Measurements from ENCODE around the gene GCK.

GCK gene

DNA sequence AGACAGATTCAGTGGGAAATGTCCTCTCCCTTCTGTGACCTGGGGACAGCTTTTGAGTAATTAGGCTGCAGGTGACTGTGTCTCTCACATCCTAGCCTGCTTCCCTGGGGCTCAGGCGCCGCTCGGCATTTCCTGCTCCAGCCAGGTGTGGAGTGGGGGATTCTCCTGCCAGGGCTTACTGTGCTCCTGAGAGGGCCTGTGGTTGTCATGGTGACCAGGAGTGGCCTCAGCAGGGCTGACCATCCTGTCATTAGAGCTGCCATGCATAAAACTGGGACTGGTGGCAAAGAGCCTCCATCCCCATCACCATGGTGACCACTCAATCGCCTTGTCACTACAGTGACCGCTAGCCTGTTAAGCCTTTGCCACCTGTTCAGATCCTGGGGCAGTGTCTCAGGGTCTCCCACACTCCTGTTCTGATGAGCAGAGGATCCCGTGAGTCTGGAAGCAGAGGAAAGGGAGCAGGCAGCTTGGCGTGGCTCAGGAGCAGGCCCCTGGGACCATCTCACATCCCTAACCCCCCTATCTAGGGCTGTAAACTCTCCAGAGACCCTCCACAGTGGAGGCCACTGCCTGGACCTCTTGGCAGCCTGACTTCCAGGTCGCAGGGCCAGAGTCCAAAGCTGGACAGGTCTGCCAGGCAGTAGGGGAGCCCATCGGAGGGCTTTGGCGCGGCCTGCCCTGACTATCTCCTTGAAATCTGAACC lies at the start of gene GCK:
GCK (minus strand) TSS at position 154 of the 707 bp plus-strand sequence. CDS start 486 bp downstream, outside the sequence.
- in situ Hi-C loops (cut with HindIII; ENCODE audit: low pct_ligation_motif_present, low pct_unique_long_range_greater_than_20kb, low sequenced_read_pairs): no loop called here

DNA sequence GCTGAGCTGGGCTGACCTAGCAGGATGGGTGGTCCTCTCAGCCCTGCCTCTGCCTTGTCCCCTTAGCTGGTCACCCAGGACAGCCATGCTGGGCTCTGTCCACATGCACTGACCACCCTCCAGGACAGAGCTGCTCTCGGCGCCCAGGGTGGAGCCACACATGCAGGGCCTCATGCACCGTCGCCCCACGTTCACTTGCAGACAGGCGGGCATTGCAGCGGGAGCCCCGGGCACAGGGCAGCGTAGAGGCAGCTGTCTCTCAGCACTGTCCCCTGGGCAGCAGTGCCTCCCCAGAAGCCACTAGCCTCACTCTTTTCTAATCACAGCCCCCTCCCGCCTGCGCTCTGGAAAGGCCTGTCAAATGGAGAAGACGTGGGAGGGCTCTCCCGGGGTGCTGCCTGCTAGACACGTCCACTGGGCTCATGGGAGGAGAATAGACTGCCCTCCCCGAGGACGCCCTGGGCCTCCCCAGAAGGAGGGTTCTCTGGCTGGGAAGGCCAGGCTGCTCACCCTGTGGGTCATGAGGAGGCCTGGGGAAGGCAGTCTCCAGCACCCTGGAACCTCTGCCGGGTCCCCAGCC lies 49.0 kb upstream of the GCK start:
- no peak for DNase-seq
- in situ Hi-C loops (cut with HindIII; ENCODE audit: low pct_ligation_motif_present, low pct_unique_long_range_greater_than_20kb, low sequenced_read_pairs): no loop called here

More for the DNA sequence above, at the start of gene GCK:
- no peak for DNase-seq

- in situ Hi-C loops (cut with HindIII; ENCODE audit: low pct_ligation_motif_present, low pct_unique_long_range_greater_than_20kb, low sequenced_read_pairs): no loop called here
- no peak for DNase-seq
These were observed 48.5 kb upstream of the GCK start for GRCh38 chr7:44237696-44238095.

GRCh38 chr7:44236333-44236728 lies 47.1 kb upstream of the GCK start:
- DNase-seq: no peak
- in situ Hi-C loops (cut with HindIII; ENCODE audit: low pct_ligation_motif_present, low pct_unique_long_range_greater_than_20kb, low sequenced_read_pairs): no loop called here

GRCh38 chr7:44235582-44236332 lies 46.5 kb upstream of the GCK start:
- in situ Hi-C loops (cut with HindIII; ENCODE audit: low pct_ligation_motif_present, low pct_unique_long_range_greater_than_20kb, low sequenced_read_pairs): no loop called here

DNA sequence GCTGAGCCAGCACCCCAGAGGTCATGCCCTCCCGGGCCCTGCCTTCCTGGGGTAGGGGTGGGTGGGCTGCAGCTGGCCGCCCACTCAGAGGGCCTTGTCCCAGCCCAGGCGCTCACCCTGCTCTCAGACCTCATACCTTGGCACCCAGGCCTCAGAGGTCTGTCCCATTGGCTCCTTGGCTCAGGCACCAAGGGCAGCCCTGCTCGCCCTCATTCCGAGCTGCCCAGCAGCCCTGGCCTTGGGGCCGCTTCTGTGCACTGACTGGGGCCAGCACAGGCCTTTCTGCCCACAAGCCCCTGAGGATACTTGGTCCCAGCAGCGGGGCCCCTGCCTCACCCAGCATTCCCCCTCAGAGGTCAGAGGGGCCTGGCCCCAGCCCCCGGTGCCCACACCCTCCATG lies 45.8 kb upstream of the GCK start:
- no peak for DNase-seq
- in situ Hi-C loops (cut with HindIII; ENCODE audit: low pct_ligation_motif_present, low pct_unique_long_range_greater_than_20kb, low sequenced_read_pairs): no loop called here

More at GRCh38 chr7:44235582-44236332, 46.5 kb upstream of the GCK start:
- DNase-seq: no peak

GRCh38 chr7:44232901-44233715 lies 43.9 kb upstream of the GCK start:
- no peak for DNase-seq
- in situ Hi-C loops (cut with HindIII; ENCODE audit: low pct_ligation_motif_present, low pct_unique_long_range_greater_than_20kb, low sequenced_read_pairs): no loop called here

DNA sequence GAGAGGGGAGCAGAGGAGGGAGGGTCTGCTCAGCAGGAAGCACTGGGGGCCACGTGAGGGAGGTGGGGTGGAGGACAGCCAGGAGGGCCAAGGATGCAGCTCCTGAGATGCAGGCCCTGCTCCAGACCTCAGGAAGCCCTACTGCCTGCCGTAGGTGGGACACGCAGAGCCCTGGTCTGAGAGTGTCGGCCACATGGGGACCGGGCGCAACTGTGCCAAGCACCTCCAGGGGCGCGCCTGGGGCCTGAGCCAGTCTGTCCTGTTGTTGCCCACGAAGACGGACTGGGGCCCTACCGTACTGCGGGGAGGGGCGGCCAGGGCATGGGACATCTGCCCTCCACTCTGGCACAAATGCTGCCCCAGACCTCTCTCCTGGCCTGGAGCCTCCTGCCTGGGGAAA lies 43.2 kb upstream of the GCK start:
- DNase-seq: no peak
- in situ Hi-C loops (cut with HindIII; ENCODE audit: low pct_ligation_motif_present, low pct_unique_long_range_greater_than_20kb, low sequenced_read_pairs): no loop called here

DNA sequence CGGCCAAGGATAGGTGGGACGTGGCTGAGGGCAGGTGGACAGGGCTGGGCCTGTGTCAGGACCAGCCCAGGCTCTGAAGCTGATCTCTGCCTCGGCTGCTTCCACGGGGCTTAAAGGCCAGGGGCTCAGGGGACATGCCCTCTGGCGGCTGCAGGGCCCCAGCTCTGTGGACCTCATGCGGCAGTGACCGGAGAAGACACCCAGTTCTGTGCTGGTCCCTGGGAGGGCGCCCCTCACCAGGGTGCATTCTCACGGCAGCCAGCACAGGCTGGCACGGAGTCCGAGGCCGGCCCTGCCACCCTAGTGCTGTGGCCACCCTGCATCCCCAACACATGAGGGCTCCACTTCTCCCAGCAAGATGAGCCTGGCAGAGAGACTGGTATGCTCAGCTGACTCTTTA lies 41.8 kb upstream of the GCK start:
- in situ Hi-C loops (cut with HindIII; ENCODE audit: low pct_ligation_motif_present, low pct_unique_long_range_greater_than_20kb, low sequenced_read_pairs): no loop called here
- DNase-seq: no peak

DNA sequence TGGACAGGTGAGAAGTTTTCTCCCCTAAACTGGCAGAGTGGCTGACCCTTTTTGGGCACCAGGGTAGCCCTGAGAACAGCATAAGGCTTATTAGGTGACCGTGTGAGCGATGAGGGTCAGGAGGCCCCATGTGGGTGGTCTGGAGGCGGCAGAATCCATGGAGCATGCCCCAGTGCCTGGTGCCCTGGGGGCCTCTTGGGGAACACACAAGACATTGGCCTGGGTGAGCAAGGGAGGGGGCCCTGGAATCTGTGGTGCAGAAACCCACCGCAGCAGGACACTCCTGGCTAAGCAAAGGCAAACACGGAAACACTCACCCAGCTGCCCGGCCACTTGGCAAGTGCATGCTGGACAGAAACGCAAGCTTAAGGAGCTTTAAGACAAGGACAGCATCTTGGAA lies 41.0 kb upstream of the GCK start:
- no peak for DNase-seq
- in situ Hi-C loops (cut with HindIII; ENCODE audit: low pct_ligation_motif_present, low pct_unique_long_range_greater_than_20kb, low sequenced_read_pairs): no loop called here

- DNase-seq: no peak
- in situ Hi-C loops (cut with HindIII; ENCODE audit: low pct_ligation_motif_present, low pct_unique_long_range_greater_than_20kb, low sequenced_read_pairs): no loop called here
These were observed 40.4 kb upstream of the GCK start for GRCh38 chr7:44229546-44230105.

GRCh38 chr7:44228571-44229350 lies 39.5 kb upstream of the GCK start:
- no peak for DNase-seq
- in situ Hi-C loops (cut with HindIII; ENCODE audit: low pct_ligation_motif_present, low pct_unique_long_range_greater_than_20kb, low sequenced_read_pairs): no loop called here

- no peak for DNase-seq
- in situ Hi-C loops (cut with HindIII; ENCODE audit: low pct_ligation_motif_present, low pct_unique_long_range_greater_than_20kb, low sequenced_read_pairs): no loop called here
These were observed 38.7 kb upstream of the GCK start for GRCh38 chr7:44227911-44228310.

DNA sequence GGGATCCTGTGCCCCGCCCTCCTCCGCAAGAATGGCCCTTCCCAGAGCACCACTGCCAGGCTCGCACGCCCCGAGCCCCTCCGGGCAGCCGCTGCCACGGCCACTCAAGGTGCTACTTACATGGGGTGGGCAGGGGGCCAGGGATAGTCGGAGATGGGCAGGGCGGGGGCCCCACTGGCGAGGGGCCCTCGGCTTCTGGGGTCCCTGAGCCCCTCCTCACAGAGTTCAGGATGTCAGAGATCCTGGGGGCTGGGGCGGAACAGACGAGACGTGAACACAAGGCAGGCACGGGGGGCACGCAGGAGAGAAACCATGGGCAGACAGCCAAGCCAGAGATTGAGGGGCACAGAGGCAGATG lies 37.1 kb upstream of the GCK start:
- in situ Hi-C loops (cut with HindIII; ENCODE audit: low pct_ligation_motif_present, low pct_unique_long_range_greater_than_20kb, low sequenced_read_pairs): no loop called here

DNA sequence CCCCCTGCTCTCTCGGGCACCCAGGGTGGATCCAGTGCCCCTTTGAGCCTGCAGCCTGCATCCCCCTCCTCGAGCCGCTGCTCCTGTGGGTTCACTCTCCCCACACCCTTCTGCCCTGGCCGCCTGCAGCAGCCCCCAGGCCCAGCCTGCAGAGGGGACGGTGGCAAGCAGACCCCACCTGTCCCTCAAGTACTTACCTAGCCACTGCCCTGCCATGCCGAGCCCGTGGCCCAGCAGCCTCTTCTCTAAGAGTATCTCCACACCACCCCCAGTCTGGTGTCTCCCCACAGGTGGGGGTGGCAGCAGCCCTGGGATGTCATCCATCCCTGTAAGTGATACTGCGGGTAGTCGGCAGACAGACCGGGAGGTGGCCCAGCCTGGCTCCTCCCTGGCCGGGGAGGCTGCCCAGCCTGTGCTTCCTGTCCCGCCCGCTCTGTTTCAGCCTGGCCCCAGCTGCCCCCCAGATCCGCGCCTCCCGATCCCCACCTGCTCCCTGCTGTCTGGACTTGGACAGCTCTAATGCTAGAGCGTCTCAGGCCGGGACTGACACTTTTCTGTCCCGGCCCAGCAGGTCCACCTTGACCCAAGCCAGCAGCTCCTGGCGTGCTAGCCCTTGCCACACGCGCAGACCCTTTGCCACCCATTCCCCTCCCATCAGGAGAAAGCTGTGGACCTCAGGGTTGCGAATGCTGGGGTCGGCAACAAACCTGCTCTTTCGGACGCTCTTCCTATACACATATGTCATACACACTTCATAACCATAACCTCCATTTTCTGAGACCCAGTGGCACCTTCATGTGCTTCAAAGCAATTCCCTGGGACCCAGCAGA lies 36.5 kb upstream of the GCK start:
- in situ Hi-C loops (cut with HindIII; ENCODE audit: low pct_ligation_motif_present, low pct_unique_long_range_greater_than_20kb, low sequenced_read_pairs): no loop called here
- no peak for DNase-seq

More for the DNA sequence above, 37.1 kb upstream of the GCK start:
- DNase-seq: no peak

DNA sequence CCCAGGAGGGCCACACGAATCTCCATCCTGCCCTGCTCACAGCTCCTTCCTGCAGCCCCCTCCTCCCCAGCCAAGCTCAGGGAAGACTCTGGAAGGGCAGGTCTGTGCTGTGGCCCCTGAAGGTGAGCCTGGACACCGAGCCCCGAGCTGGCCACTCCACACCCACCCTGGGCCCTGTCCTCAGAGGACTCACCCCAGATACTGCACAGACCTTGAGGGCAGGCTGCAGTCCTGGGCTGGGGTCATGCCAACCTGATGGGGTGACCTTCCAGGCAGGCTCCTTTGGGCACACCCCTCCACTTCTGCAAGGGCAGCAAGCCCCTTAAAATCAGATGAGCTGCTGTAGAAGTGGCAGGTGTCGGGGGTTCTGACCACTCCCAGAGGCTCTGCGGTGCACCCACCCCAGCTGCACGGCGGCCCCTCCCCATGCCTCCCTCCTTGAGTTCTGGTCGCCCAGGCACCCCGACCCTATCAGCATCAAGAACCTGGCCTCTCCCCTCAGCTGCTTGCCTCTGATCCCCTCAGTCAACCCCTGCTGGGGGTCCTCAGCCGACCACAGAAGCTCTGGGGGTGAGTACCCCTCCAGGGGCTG lies 35.8 kb upstream of the GCK start:
- in situ Hi-C loops (cut with HindIII; ENCODE audit: low pct_ligation_motif_present, low pct_unique_long_range_greater_than_20kb, low sequenced_read_pairs): loop anchor here (25.0 kb wide), 1 partner anchor 138 kb away; the partner anchor contains the start of gene POLM
- DNase-seq: no peak
